Pancreas (tissue), 10 donors: Measurements from ENCODE around the gene PACS2. TPM values are rescaled to one million over a fixed set of nuclear protein-coding genes. Genes with fewer than 3 reads are reported as not detected.

Experiments used
- ATAC-seq, 4 donors: fragments of 200-7000 bp; cut with Tn5 transposase; one replicate each; pipeline versions ENCODE4 v1.8.0 to v1.9.1; 2020; ENCODE audit warnings: mild to moderate bottlenecking in 4 of 4, moderate library complexity in 4 of 4
- DNase-seq, 6 donors: peaks; one replicate each; pipeline ENCODE4 v3.0.0-alpha.2; 2020
- FAIRE-seq: peaks from 2 replicates; lab custom pipeline; 2012; peaks lifted over from hg19 to GRCh38; lab: Jason Lieb, UNC
- H3K27ac ChIP-seq, 4 donors: fragments of 200-600 bp; sonication (generic); 1 replicate in 3 of 4; 2 replicates in 1 of 4; pipeline versions ENCODE4 v1.5.0 to v1.8.0; 2020
- H3K27me3 ChIP-seq, 4 donors: fragments of 200-600 bp; one replicate each; pipeline ENCODE4 v1.8.0; 2021
- H3K36me3 ChIP-seq, 3 donors: fragments of 200-600 bp; sonication (generic) in 1 of 3; one replicate each; pipeline versions ENCODE4 v1.5.0 to v1.8.0; 2020 to 2021
- H3K4me1 ChIP-seq, 3 donors: fragments of 200-600 bp; one replicate each; pipeline ENCODE4 v1.8.0; 2021
- H3K4me3 ChIP-seq, 4 donors: fragments of 200-600 bp; sonication (generic) in 2 of 4; one replicate each; pipeline versions ENCODE4 v1.5.0 to v1.8.0; 2020 to 2021
- H3K9me3 ChIP-seq, 4 donors: fragments of 200-600 bp; one replicate each; pipeline ENCODE4 v1.8.0; 2021
- WGBS, 2 donors: extraction: QIAGEN DNeasy Blood & Tissue Kit; methylation state at CpG; one replicate each; pipeline ENCODE4 v1.1.7; 2013; 5-methylcytosine and 5-hydroxymethylcytosine counted together
- intact Hi-C, 3 donors: fragments of 100-400 bp; cut with DNase I; formaldehyde crosslinking; loops; one replicate each; pipeline versions ENCODE4 v1.11.1 to v1.14.2; 2022
- polyA plus RNA-seq, 2 donors: library from polyadenylated mRNA; stranded (reverse); fragments of 200-250 nt; gene quantifications; one replicate each; pipeline ENCODE4 v1.2.3, GENCODE V29; 2013
- total RNA-seq, 6 donors: library from RNA; stranded (reverse); fragmentation: NEBNext Ultra II Directional in 4 of 6; extraction: Animal tissue kit (Norgen Biotek cat#: 25700) in 4 of 6; gene quantifications; one replicate each; pipeline versions ENCODE4 v1.2.1 to v1.2.4, GENCODE V29; 2021 to 2023
- TF ChIP-seq, protein P1 (sequence below), 4 donors: fragments of 200-600 bp; sonication (generic) in 3 of 4; IDR thresholded peaks; one replicate each; pipeline versions ENCODE4 v1.5.0 to v1.8.0; 2021; ENCODE audit warnings: antibody characterized with exemption in 4 of 4
- donor health status: healthy with polysubstance abuse.
- donor health status: DM: no; HTN: no; CAD: no; lungs with moderate emphysema.
- donor health status: DM: no; HTN: no; CAD: no.
- donor health status: control.
- donor health status: control.
- donor health status: Bipolar disorder and iron deficiency.
- donor health status: DM: yes; HTN: yes; CAD: no.
- donor health status: DM: no; HTN: no; CAD: no.
- donor health status: DM: no; HTN: no; CAD: no.
- donor health status: DM: yes; HTN: yes; CAD: no.

Gene PACS2
- total and polyA plus RNA-seq, 8 donors: 36.9 to 128 (median 49.3) TPM

DNA sequence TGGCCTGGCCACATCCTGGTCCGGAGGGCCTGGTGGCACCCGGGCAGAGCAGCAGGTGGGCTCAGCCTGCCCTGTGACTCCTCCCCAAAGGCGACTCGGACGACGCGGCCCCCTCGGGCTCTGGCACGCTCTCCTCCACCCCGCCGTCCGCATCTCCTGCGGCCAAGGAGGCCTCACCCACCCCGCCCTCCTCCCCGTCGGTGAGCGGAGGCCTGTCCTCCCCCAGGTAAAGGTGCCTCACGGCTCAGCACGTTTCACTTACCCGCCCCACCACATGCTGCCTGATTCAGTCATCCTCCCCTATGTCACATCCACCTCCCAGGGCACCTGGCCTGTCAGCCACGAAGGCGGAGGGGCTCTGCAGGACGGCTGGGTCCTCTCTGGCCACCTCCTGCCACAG, 77.0 kb downstream of the PACS2 start:
- Histone ChIP-seq H3K4me1 (peaks cover 0 to 9% (median 0%) of the 10 kb centered on the region in 3 donors), H3K27me3 (no peaks in the 10 kb centered on the region), H3K9me3 (no peaks in the 10 kb centered on the region), H3K36me3 (no peaks in the 10 kb centered on the region), H3K27ac (no peak overlapping the region), H3K4me3 (no peak overlapping the region)
- intact Hi-C loops: no loop called here
- 92 to 93% methylated on average over 23 of the region's 23 CpGs for WGBS, 2 donors
- DNase-seq (peak in 4 of 6 donors; percentile 15 to 63 (median 40)), FAIRE-seq (no peak), ATAC-seq (no peak)
- TF ChIP-seq, protein P1, sequence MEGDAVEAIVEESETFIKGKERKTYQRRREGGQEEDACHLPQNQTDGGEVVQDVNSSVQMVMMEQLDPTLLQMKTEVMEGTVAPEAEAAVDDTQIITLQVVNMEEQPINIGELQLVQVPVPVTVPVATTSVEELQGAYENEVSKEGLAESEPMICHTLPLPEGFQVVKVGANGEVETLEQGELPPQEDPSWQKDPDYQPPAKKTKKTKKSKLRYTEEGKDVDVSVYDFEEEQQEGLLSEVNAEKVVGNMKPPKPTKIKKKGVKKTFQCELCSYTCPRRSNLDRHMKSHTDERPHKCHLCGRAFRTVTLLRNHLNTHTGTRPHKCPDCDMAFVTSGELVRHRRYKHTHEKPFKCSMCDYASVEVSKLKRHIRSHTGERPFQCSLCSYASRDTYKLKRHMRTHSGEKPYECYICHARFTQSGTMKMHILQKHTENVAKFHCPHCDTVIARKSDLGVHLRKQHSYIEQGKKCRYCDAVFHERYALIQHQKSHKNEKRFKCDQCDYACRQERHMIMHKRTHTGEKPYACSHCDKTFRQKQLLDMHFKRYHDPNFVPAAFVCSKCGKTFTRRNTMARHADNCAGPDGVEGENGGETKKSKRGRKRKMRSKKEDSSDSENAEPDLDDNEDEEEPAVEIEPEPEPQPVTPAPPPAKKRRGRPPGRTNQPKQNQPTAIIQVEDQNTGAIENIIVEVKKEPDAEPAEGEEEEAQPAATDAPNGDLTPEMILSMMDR (IDR thresholded peaks at IDR 0.05): no peak

DNA sequence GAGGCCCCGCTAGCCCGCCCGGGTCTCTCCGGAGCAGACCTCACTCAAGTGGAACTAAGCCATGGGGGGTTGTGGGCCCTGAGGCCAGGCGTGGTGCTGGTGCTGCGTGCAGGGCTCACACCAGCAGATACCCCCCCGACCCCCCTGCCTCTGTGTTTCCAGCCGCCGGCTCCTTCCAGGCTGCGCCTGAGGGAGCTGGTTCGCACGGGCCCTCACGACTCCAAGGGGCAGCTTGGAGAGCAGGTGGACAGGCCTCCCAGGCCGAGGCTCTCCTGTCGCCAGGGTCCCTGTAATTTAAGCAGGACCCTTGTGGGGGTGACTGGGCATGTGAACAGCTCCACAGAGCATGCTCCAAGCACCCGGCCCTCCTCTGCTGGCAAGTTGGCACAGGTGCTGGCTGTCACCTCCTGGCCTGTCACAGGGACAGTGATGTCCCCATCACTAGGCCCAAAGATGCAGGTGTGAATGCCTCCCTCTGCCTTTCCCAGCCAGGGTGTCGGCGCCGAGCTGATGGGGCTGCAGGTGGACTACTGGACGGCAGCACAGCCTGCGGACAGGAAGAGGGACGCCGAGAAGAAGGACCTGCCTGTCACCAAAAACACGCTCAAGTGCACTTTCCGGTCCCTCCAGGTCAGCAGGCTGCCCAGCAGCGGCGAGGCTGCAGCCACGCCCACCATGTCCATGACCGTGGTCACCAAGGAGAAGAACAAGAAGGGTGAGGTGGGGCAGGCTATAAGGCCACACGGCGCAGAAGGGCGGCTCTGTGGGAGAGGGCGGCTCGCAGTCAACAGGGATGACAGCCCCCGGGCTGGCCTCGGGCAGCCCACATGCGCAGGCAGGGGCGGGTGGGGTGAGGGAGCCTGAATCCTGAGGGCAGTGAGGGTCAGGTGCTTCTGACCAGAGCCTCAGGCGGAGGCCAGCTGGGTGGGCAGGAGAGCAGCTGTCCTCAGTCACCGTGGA, 77.9 kb downstream of the PACS2 start:
- Histone ChIP-seq H3K4me1 (peaks cover 0 to 9% (median 0%) of the 10 kb centered on the region in 3 donors), H3K9me3 (no peaks in the 10 kb centered on the region), H3K27ac (no peak overlapping the region), H3K27me3 (no peaks in the 10 kb centered on the region), H3K36me3 (no peaks in the 10 kb centered on the region), H3K4me3 (no peak overlapping the region)
- intact Hi-C loops: no loop called here
- TF ChIP-seq, protein P1 (IDR thresholded peaks at IDR 0.05): no peak
- FAIRE-seq (no peak), ATAC-seq (no peak), DNase-seq (peak in 4 of 6 donors; percentile 17 to 71 (median 30))
- WGBS, 2 donors: 94 to 96% methylated on average over 40 of the region's 40 CpGs

DNA sequence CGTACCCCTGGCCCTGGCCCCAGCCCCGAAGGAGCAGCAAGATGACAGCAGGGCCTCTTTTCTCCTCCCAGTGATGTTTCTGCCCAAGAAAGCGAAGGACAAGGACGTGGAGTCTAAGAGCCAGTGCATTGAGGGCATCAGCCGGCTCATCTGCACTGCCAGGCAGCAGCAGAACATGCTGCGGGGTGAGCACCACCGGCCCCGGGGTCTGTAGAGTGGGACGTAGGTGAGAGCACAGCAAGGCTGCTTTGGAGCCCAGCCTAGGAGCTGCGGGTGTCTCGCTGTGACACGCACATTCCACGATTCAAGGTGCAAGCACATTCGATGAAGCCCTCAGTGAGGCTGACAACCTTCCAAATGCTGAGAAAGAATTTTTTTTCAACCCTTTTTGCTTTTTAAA, 78.6 kb downstream of the PACS2 start:
- DNase-seq: peak in 1 of 6 donors; percentile 61
- no peak for ATAC-seq
- no peak overlapping the region for H3K4me3 ChIP-seq
- H3K36me3 ChIP-seq: no peaks in the 10 kb centered on the region
- intact Hi-C loops: no loop called here
- FAIRE-seq: no peak
- peaks cover 0 to 9% (median 0%) of the 10 kb centered on the region in 3 donors for H3K4me1 ChIP-seq
- no peak overlapping the region for H3K27ac ChIP-seq
- WGBS, 2 donors: 94 to 95% methylated on average over 14 of the region's 14 CpGs
- H3K9me3 ChIP-seq: no peaks in the 10 kb centered on the region
- no peaks in the 10 kb centered on the region for H3K27me3 ChIP-seq
- TF ChIP-seq, protein P1 (IDR thresholded peaks at IDR 0.05): no peak

DNA sequence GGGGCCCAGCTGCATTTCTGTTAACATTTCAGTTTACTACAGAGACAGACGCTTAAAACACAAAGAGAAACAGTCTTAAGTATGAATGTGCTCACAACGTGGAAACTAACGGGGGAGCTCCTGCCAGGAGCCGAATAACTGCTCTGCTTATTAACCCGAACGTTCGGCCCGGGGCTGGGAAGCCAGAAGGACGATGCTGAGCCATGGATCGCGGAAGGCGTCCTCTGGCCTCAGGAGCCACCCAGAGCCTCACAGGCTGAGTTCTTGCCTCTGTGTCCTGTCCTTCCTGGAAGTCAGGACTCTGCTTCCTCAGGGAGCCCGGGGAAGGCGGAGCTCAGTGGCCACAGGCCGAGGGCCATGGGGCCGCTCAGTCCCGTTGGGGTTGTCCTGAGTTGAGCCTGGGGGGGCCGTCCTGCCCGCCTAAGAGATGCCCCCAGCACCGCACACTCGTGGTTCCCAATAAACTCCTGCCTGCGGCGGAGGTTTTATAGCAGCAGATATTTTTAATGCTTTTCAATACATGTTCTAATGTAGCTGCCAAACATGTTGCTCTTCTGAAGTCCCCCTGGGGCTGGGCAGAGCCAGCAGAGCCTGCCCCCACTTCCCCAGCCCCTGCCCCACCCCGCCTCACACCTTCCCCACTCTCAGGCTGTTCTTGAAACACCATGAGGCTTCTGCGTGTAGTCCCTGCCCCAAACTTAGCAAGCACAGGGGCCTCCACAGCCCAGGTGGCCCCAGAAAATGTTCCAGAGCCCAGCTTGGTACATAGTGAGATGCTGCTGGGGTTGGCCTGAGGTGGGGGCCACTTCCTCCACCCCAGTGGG, 80.4 kb downstream of the PACS2 start:
- Histone ChIP-seq H3K4me3 (no peak overlapping the region), H3K27ac (no peak overlapping the region), H3K4me1 (peaks cover 0 to 9% (median 3%) of the 10 kb centered on the region in 3 donors), H3K27me3 (no peaks in the 10 kb centered on the region), H3K36me3 (no peaks in the 10 kb centered on the region), H3K9me3 (no peaks in the 10 kb centered on the region)
- 87 to 93% methylated on average over 25 of the region's 25 CpGs for WGBS, 2 donors
- no peak for ATAC-seq
- intact Hi-C loops: no loop called here
- no peak for FAIRE-seq
- peak in 3 of 6 donors; percentile 4 to 43 (median 22) for DNase-seq
- TF ChIP-seq, protein P1 (IDR thresholded peaks at IDR 0.05): no peak
